ENCODE results near the gene ZBED4. TPM values are rescaled to one million over a fixed set of nuclear protein-coding genes. Genes with fewer than 3 reads are reported as not detected.

Gene ZBED4
- total RNA-seq, 1 donor from 2014 or later, result 11.8 TPM

- peak; percentile 27 for DNase-seq
- intact Hi-C loops (cut with DNase I), result no loop called here
These were observed 7.8 kb upstream of the ZBED4 start for GRCh38 chr22:49845666-49846459.

GRCh38 chr22:49847751-49848689, 5.6 kb upstream of the ZBED4 start:
- H3K9me3 ChIP-seq, result no peaks in the 10 kb centered on the region
- no peak for TF ChIP-seq CTCF (IDR thresholded peaks at IDR 0.05)
- peak; percentile 60 for ATAC-seq
- H3K27me3 ChIP-seq, result peaks cover 26% of the 10 kb centered on the region
- H3K27ac ChIP-seq, result peak overlapping the region; percentile 55
- DNase-seq, result peak; percentile 80
- intact Hi-C loops (cut with DNase I), result no loop called here
- no peaks in the 10 kb centered on the region for H3K36me3 ChIP-seq
- H3K4me3 ChIP-seq, result peak overlapping the region; percentile 53
- peaks cover 10% of the 10 kb centered on the region for H3K4me1 ChIP-seq

More at GRCh38 chr22:49845666-49846459, 7.8 kb upstream of the ZBED4 start:
- Histone ChIP-seq H3K9me3 (no peaks in the 10 kb centered on the region), H3K36me3 (no peaks in the 10 kb centered on the region), H3K27me3 (peaks cover 26% of the 10 kb centered on the region), H3K27ac (no peak overlapping the region), H3K4me3 (no peak overlapping the region), H3K4me1 (peaks cover 10% of the 10 kb centered on the region)
- ATAC-seq, result no peak
- TF ChIP-seq CTCF (IDR thresholded peaks at IDR 0.05), result no peak

- no peak for TF ChIP-seq CTCF (IDR thresholded peaks at IDR 0.05)
- H3K4me1 ChIP-seq, result peaks cover 10% of the 10 kb centered on the region
- DNase-seq, result peak; percentile 69
- H3K27ac ChIP-seq, result peak overlapping the region; percentile 55
- H3K4me3 ChIP-seq, result peak overlapping the region; percentile 53
- intact Hi-C loops (cut with DNase I), result no loop called here
- ATAC-seq, result no peak
- H3K9me3 ChIP-seq, result no peaks in the 10 kb centered on the region
- no peaks in the 10 kb centered on the region for H3K36me3 ChIP-seq
- peaks cover 26% of the 10 kb centered on the region for H3K27me3 ChIP-seq
These were observed 4.9 kb upstream of the ZBED4 start for GRCh38 chr22:49848690-49849160.

- no peak overlapping the region for H3K27ac ChIP-seq
- DNase-seq (peak; percentile 66), ATAC-seq (no peak)
- peaks cover 26% of the 10 kb centered on the region for H3K27me3 ChIP-seq
- H3K36me3 ChIP-seq, result no peaks in the 10 kb centered on the region
- intact Hi-C loops (cut with DNase I), result no loop called here
- peak overlapping the region; percentile 53 for H3K4me3 ChIP-seq
- no peak for TF ChIP-seq CTCF (IDR thresholded peaks at IDR 0.05)
- no peaks in the 10 kb centered on the region for H3K9me3 ChIP-seq
- H3K4me1 ChIP-seq, result peaks cover 10% of the 10 kb centered on the region
These were observed 4.3 kb upstream of the ZBED4 start for GRCh38 chr22:49849161-49850020.
